GM10266 (cell line): ENCODE results near the gene BICDL2.
"Not testable (repeated sequence)": the region's sequence is repeated elsewhere in the genome, so short reads cannot be mapped to it uniquely, and the experiment has no call there.

Experiments
- DNase-seq: peaks from one replicate; pipeline ENCODE4 v3.0.0; 2012; ENCODE audit errors: extremely low spot score
- CTCF ChIP-seq: IDR thresholded peaks from 2 replicates; pipeline ENCODE4 v1.5.1; 2012; ENCODE audit warnings: mild to moderate bottlenecking, low read depth; ENCODE audit not compliant: control insufficient read depth, insufficient read depth; ENCODE audit errors: missing control alignments

The BICDL2 gene

DNA sequence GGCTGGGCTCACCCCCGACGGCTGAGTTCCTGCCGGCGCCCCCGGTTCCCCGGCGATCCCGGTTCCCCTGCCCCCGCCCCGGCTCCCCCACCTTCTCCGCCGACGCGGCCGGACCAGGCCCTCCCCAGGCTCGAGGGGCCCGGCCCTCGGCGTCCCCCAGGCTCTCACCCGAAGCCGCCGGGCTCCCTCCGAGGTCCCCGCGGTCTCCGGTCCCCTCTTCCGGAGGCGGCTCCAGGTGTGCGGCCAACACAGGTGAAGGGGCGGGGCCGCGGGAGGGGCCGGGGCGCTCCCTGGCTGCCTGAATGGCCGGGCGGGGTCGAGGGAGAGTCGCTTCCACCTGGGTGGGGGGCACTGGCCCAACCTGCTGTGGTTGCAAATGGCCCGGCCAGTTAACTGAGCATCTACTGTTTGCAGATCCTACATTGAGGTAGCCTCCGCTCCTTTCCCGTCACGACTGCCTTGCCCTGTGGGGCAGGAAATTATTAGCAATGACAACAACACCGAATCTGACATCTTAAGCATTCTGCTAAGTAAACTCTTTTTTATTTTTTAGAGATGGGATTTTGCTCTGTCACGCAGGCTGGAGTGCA is at the start of gene BICDL2:
TSS of gene BICDL2 (minus strand) at position 219 of the 590 bp plus-strand sequence. CDS start 1,448 bp downstream, outside the sequence.
- no peak for DNase-seq
- no peak for TF ChIP-seq CTCF

- no peak for TF ChIP-seq CTCF
- DNase-seq = peak; percentile 3
Measured at GRCh38 chr16:3085868-3086595, 49.3 kb upstream of the BICDL2 start.

- no peak for TF ChIP-seq CTCF
- no peak for DNase-seq
Measured at GRCh38 chr16:3084969-3085670, 48.4 kb upstream of the BICDL2 start.

DNA sequence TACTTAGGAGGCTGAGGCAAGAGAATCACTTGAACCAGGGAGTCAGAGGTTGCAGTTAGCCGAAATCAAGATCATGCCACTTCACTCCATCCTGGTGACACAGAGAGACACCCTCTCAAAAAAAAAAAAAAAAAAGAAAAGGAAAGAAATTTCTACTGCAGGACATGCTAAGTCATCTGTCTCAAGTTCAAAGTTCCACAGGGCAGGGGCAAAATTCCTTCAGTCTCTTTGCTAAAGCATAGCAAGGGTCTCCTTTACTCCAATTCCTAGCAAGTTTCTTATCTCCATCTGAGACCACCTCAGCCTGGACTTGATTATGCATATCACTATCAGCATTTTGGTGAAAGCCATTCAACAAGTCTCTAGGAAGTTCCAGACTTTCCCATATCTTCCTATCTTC is 47.7 kb upstream of the BICDL2 start:
- no peak for DNase-seq
- no peak for TF ChIP-seq CTCF

GRCh38 chr16:3083408-3083807 is 46.7 kb upstream of the BICDL2 start:
- DNase-seq = not testable (repeated sequence)

- not testable (repeated sequence) for DNase-seq
Measured at GRCh38 chr16:3081957-3082356, 45.2 kb upstream of the BICDL2 start.

DNA sequence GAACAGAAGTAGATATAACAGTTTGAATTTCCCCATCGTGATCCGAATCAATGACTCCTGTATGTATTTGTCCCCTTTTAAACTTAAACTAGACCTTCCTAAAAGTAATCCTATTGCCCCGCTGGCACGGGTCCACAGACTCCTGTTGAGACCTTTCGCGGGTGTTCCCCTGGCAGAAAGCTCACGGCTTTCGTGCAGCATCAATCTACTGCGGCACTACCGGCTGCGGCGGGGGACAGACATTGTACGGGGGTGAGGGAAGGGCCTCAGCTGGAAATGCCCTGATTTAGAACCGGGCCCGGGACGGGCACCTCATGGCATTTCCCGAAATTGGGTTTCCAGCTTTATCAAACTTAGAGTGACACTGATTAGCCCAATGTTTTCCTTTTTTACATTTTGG is 43.3 kb upstream of the BICDL2 start:
- DNase-seq = no peak
- TF ChIP-seq CTCF = no peak

GRCh38 chr16:3076577-3076976 is 39.8 kb upstream of the BICDL2 start:
- peak; percentile 24 for TF ChIP-seq CTCF
- DNase-seq = no peak

GRCh38 chr16:3075946-3076345 is 39.2 kb upstream of the BICDL2 start:
- not testable (repeated sequence) for DNase-seq
